Measurements from ENCODE around the gene KCNJ9. TPM values are rescaled to one million over a fixed set of nuclear protein-coding genes. Genes with fewer than 3 reads are reported as not detected.

KCNJ9 gene
- total and polyA plus RNA-seq, 2 of the 4 experiments (the other 2 are of a cell fraction) = not detected

DNA sequence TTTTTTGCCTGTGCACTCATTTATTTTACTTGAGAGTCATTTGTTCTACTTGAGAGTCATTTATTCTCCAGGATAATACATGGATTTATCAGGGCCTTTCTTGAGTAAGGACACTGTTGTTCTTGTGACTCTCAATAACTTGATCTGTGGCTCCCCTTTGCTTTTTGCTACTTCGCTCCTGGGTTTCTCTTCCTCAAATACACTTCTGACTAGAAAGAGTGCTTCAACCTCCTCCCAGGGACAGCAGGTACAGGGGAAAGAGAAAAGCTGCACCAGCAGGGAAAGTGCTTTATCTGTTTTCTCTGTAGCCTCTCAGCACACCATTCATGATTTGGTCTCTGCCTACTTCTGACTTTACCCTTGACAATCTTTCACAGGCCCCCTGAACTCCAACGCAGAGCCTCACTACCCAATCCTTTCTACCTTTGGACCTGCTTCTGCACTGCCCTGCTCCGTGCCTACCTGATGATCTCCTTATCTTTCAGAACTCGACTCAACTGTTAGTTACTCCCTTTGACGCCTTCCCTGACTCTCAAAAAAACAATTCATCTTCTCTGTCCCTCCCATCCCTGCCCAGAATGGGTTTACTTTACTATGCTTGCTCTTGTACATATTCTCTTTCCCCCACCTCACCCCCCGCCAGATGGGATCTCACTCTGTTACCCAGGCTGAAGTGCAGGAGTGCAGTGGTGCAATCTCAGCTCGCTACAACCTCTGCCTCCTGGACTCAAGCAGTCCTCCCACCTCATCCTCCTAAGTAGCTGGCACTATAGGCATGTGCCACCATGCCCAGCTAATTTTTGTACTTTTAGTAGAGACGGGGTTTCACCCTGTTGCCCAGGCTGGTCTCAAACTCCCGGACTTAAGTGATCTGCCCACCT lies 34.0 kb upstream of the KCNJ9 start:
- Histone ChIP-seq H2AFZ (replicated peaks; ENCODE audit: low read length, poor library complexity) (peak overlapping the region; percentile 35), H3K36me3 (ENCODE audit: control insufficient read depth, insufficient read depth, low read length) (no peaks in the 10 kb centered on the region), H2AK5ac (ENCODE audit: low read depth, low read length) (no peak overlapping the region), H2BK120ac (ENCODE audit: low read depth, low read length) (no peak overlapping the region), H3K18ac (ENCODE audit: low read depth, low read length) (no peak overlapping the region), H2BK20ac (ENCODE audit: low read depth, low read length) (no peak overlapping the region), H3K9me3 (ENCODE audit: control insufficient read depth, insufficient read depth, low read length) (no peaks in the 10 kb centered on the region), H3K56ac (ENCODE audit: extremely low read depth, insufficient read depth, low read length) (no peak overlapping the region), H3K4ac (ENCODE audit: low read depth, low read length) (no peak overlapping the region), H2AK9ac (replicated peaks; ENCODE audit: low read depth, low read length, poor library complexity) (no peak overlapping the region), H3K27me3 (ENCODE audit: control insufficient read depth, insufficient read depth, low read length) (peaks cover 42% of the 10 kb centered on the region), H3K79me1 (ENCODE audit: low read depth in 1 of 2, low read length in 2 of 2) (no peaks in the 10 kb centered on the region), H3K4me3 (ENCODE audit: insufficient read depth, low read depth, low read length) (no peak overlapping the region), H3K9ac (ENCODE audit: low read depth, low read length) (no peak overlapping the region), H3K4me2 (ENCODE audit: low read depth, low read length) (peak overlapping the region; percentile 63), H3K14ac (replicated peaks; ENCODE audit: low read depth, low read length) (no peak overlapping the region), H2BK5ac (ENCODE audit: low read depth, low read length, poor library complexity, severe bottlenecking) (no peak overlapping the region), H3K23ac (ENCODE audit: low read depth, low read length) (no peak overlapping the region), H3K4me1 (ENCODE audit: control insufficient read depth, insufficient read depth, low read length) (no peaks in the 10 kb centered on the region), H2BK15ac (ENCODE audit: low read depth, low read length) (no peak overlapping the region), H3K9me1 (ENCODE audit: insufficient read depth, low read length) (no peaks in the 10 kb centered on the region), H4K5ac (ENCODE audit: low read depth, low read length) (no peak overlapping the region), H3K27ac (ENCODE audit: insufficient read depth, low read length) (no peak overlapping the region), H4K20me1 (ENCODE audit: insufficient read depth, low read length) (no peaks in the 10 kb centered on the region), H4K91ac (ENCODE audit: insufficient read depth, low read depth, low read length) (no peak overlapping the region), H4K8ac (ENCODE audit: low read depth in 2 of 2, low read length in 2 of 2) (no peak overlapping the region)
- ATAC-seq (ENCODE audit: low read depth) (no peak), DNase-seq (no peak)
- WGBS, 2 experiments (ENCODE audit: extremely low coverage in 2 of 2, insufficient read length in 1 of 2) = 40% methylated on average over 6 of the region's 9 CpGs; no CpG with 5 or more reads in 1 of the 2 experiments
- intact Hi-C loops (cut with micrococcal nuclease) (loop anchor here (2.0 kb wide), 1 partner anchor 31 kb away; no protein-coding TSS in a partner anchor), dilution Hi-C loops (cut with HindIII; ENCODE audit: low sequenced_read_pairs, unreplicated experiment) (no loop called here), in situ Hi-C loops (cut with MboI; ENCODE audit: low sequenced_read_pairs) (no loop called here)
- no TSS peak for BruUV-seq (replicated peaks)
- ChIA-PET CTCF (interaction anchor here (0.5 to 2.7 kb wide), 10 partner anchors 10 to 330 kb away, joined by 3 to 16 read pairs (median 5); partner anchors contain the start of gene PIGM), POLR2A (ENCODE audit: unreplicated experiment) (no interaction called here)
- TF ChIP-seq RCOR1 (IDR thresholded peaks at IDR 0.05; ENCODE audit: insufficient replicate concordance, low read length) = no peak
- TF ChIP-seq, protein P1, sequence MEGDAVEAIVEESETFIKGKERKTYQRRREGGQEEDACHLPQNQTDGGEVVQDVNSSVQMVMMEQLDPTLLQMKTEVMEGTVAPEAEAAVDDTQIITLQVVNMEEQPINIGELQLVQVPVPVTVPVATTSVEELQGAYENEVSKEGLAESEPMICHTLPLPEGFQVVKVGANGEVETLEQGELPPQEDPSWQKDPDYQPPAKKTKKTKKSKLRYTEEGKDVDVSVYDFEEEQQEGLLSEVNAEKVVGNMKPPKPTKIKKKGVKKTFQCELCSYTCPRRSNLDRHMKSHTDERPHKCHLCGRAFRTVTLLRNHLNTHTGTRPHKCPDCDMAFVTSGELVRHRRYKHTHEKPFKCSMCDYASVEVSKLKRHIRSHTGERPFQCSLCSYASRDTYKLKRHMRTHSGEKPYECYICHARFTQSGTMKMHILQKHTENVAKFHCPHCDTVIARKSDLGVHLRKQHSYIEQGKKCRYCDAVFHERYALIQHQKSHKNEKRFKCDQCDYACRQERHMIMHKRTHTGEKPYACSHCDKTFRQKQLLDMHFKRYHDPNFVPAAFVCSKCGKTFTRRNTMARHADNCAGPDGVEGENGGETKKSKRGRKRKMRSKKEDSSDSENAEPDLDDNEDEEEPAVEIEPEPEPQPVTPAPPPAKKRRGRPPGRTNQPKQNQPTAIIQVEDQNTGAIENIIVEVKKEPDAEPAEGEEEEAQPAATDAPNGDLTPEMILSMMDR (conservative IDR thresholded peaks at IDR 0.05; ENCODE audit: low read depth, low read length) = no peak
- TF ChIP-seq, protein P2, sequence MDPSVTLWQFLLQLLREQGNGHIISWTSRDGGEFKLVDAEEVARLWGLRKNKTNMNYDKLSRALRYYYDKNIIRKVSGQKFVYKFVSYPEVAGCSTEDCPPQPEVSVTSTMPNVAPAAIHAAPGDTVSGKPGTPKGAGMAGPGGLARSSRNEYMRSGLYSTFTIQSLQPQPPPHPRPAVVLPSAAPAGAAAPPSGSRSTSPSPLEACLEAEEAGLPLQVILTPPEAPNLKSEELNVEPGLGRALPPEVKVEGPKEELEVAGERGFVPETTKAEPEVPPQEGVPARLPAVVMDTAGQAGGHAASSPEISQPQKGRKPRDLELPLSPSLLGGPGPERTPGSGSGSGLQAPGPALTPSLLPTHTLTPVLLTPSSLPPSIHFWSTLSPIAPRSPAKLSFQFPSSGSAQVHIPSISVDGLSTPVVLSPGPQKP (IDR thresholded peaks at IDR 0.05; ENCODE audit: borderline replicate concordance, low read depth, low read length) = no peak
- TF ChIP-seq, protein P3, sequence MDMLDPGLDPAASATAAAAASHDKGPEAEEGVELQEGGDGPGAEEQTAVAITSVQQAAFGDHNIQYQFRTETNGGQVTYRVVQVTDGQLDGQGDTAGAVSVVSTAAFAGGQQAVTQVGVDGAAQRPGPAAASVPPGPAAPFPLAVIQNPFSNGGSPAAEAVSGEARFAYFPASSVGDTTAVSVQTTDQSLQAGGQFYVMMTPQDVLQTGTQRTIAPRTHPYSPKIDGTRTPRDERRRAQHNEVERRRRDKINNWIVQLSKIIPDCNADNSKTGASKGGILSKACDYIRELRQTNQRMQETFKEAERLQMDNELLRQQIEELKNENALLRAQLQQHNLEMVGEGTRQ (IDR thresholded peaks at IDR 0.05; ENCODE audit: low read depth, low read length) = no peak
- TF ChIP-seq BHLHE40 (IDR thresholded peaks at IDR 0.05; ENCODE audit: low read depth, low read length) = no peak
- no peak for TF ChIP-seq CEBPB (IDR thresholded peaks at IDR 0.05; ENCODE audit: low read depth, low read length)
- TF ChIP-seq CHD1 (IDR thresholded peaks at IDR 0.05; ENCODE audit: low read depth, low read length) = no peak
- TF ChIP-seq MAFK (IDR thresholded peaks at IDR 0.05; ENCODE audit: low read depth, low read length) = no peak
- TF ChIP-seq MXI1 (IDR thresholded peaks at IDR 0.05; ENCODE audit: borderline replicate concordance, low read depth, low read length) = no peak
- no peak for TF ChIP-seq MAZ (IDR thresholded peaks at IDR 0.05; ENCODE audit: borderline replicate concordance, low read depth, low read length)
- TF ChIP-seq RFX5 (IDR thresholded peaks at IDR 0.05; ENCODE audit: low read depth, low read length) = no peak
- TF ChIP-seq FOS (IDR thresholded peaks at IDR 0.05; ENCODE audit: low read depth, low read length) = no peak
- TF ChIP-seq RAD21 (IDR thresholded peaks at IDR 0.05; ENCODE audit: low read length) = no peak
- TF ChIP-seq NFE2L2 (IDR thresholded peaks at IDR 0.05; ENCODE audit: low read depth, low read length) = no peak

Data from IMR-90 (cell line).